Neural progenitor cell (in vitro differentiated cells): ENCODE measurements around the gene NUDT16L1. TPM values are rescaled to one million over a fixed set of nuclear protein-coding genes. Genes with fewer than 3 reads are reported as not detected.

Experiments used
- DNase-seq: peaks from one replicate; pipeline ENCODE4 v3.0.0-alpha.2; 2016; ENCODE audit warnings: low spot score
- H2AFZ ChIP-seq: fragments of 200-600 bp; sonication (generic); replicated peaks from 2 replicates; pipeline ENCODE4 v1.6.1; 2016; ENCODE audit warnings: antibody characterized with exemption
- H3F3A ChIP-seq: fragments of 200-600 bp; sonication (generic); 2 replicates; pipeline ENCODE4 v1.6.1; 2016; ENCODE audit warnings: antibody characterized with exemption, low read depth
- H3K27ac ChIP-seq: fragments of 200-600 bp; sonication (generic); 2 replicates; pipeline ENCODE4 v1.5.1; 2016; ENCODE audit warnings: mild to moderate bottlenecking
- H3K27me3 ChIP-seq: fragments of 200-600 bp; sonication (generic); 2 replicates; pipeline ENCODE4 v1.6.1; 2016; ENCODE audit warnings: mild to moderate bottlenecking, moderate library complexity
- H3K36me3 ChIP-seq: fragments of 200-600 bp; sonication (generic); 2 replicates; pipeline ENCODE4 v1.5.1; 2016
- H3K4me1 ChIP-seq: fragments of 200-600 bp; sonication (generic); 2 replicates; pipeline ENCODE4 v1.6.1; 2016; ENCODE audit warnings: mixed run types
- H3K4me2 ChIP-seq: fragments of 200-600 bp; sonication (generic); 2 replicates; pipeline ENCODE4 v1.6.1; 2016
- H3K4me3 ChIP-seq: fragments of 200-600 bp; sonication (generic); 2 replicates; pipeline ENCODE4 v1.5.1; 2016
- H3K79me2 ChIP-seq: fragments of 200-600 bp; sonication (generic); 2 replicates; pipeline ENCODE4 v1.6.1; 2016; ENCODE audit warnings: low read depth
- H3K9ac ChIP-seq: fragments of 200-600 bp; sonication (generic); 2 replicates; pipeline ENCODE4 v1.6.1; 2016
- H3K9me3 ChIP-seq: fragments of 200-600 bp; sonication (generic); 2 replicates; pipeline ENCODE4 v1.5.1; 2016; ENCODE audit warnings: low read depth
- H4K20me1 ChIP-seq: fragments of 200-600 bp; sonication (generic); 2 replicates; pipeline ENCODE4 v1.6.1; 2016; ENCODE audit warnings: low read depth
- H3K27ac Mint-ChIP-seq: 3 replicates; pipeline ENCODE4 v1.8.0; 2021; ENCODE audit warnings: mixed read lengths
- H3K27me3 Mint-ChIP-seq: 2 replicates; pipeline ENCODE4 v1.8.0; 2022; ENCODE audit warnings: low read depth, mild to moderate bottlenecking, inconsistent platforms, moderate library complexity, mixed read lengths; ENCODE audit not compliant: insufficient read depth
- H3K36me3 Mint-ChIP-seq: 3 replicates; pipeline ENCODE4 v1.8.0; 2021; ENCODE audit warnings: mixed read lengths
- H3K4me1 Mint-ChIP-seq: 3 replicates; pipeline ENCODE4 v1.8.0; 2021; ENCODE audit warnings: mixed read lengths
- H3K4me3 Mint-ChIP-seq: 3 replicates; pipeline ENCODE4 v1.8.0; 2021; ENCODE audit warnings: mild to moderate bottlenecking, moderate library complexity, mixed read lengths
- H3K9me3 Mint-ChIP-seq: 3 replicates; pipeline ENCODE4 v1.8.0; 2020; ENCODE audit warnings: mixed read lengths
- EZH2 ChIP-seq: fragments of 200-600 bp; sonication (generic); IDR thresholded peaks from 2 replicates; pipeline ENCODE4 v1.6.1; 2017; ENCODE audit warnings: antibody characterized with exemption, mild to moderate bottlenecking, moderate library complexity
- EZH2phosphoT487 ChIP-seq: fragments of 200-600 bp; sonication (generic); IDR thresholded peaks from 2 replicates; pipeline ENCODE4 v1.6.1; 2017; ENCODE audit warnings: antibody characterized with exemption
- microRNA-seq: library from miRNA; unstranded; fragments of <30 nt; microRNA quantifications from one replicate; pipeline ENCODE4, GENCODE V29; 2016
- small RNA-seq: library from RNA; depleted of rRNA; stranded (forward); fragments of <200 nt; gene quantifications from one replicate; pipeline ENCODE3, GENCODE V24; 2015
- total RNA-seq: library from RNA; depleted of rRNA; stranded (reverse); fragments of >200 nt; gene quantifications from 2 replicates; pipeline ENCODE4 v1.2.3, GENCODE V29; 2015; ENCODE audit warnings: low replicate concordance
- TF ChIP-seq, protein P1 (sequence below): fragments of 200-600 bp; sonication (generic); IDR thresholded peaks from 2 replicates; pipeline ENCODE4 v1.5.1; 2017; ENCODE audit warnings: antibody characterized with exemption, mild to moderate bottlenecking

Gene NUDT16L1
- total RNA-seq, 1 donor from 2014 or later, result 10.9 TPM

DNA sequence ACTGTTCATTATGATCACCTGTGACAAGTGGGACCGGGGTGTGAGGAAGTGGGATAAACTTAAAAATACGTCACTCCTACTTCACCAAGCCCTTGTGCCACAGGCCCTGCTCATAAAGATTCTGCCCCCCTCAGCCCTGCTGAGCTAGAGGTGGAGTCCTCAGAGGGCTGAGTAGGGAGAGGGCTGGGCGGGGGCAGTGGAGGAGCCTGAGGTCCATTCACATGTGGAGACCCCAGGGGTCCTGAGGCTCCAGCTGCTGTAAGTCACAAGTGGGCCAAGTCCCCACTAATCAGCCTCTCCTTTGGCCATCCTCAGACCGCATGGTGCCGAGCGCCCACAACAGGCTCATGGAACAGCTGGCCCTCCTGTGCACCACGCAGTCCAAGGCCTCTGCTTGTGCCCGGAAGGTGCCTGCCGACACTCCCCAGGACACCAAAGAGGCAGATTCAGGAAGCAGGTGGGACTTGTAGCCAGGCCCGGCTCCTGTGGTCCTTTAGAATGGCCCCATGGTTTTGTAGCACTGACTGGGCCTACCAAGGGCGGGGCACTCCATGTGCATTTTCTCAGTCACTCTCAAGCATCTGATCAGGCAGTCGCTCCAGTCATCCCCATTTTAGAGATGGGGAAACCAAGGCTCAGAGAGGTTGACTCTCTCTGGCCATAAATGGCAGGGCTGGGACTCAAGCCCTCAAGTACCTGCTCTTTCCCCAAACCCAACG lies 51.4 kb downstream of the NUDT16L1 start:
- Histone ChIP-seq H4K20me1 (no peaks in the 10 kb centered on the region), H3K27me3 (no peaks in the 10 kb centered on the region), H3K27ac (no peak overlapping the region), H3K4me1 (peaks cover 20% of the 10 kb centered on the region), H3K4me2 (no peak overlapping the region), H2AFZ (no peak overlapping the region), H3F3A (peaks cover 30% of the 10 kb centered on the region), H3K9me3 (no peaks in the 10 kb centered on the region), H3K79me2 (no peaks in the 10 kb centered on the region), H3K36me3 (no peaks in the 10 kb centered on the region), H3K9ac (no peak overlapping the region), H3K4me3 (no peak overlapping the region)
- Mint-ChIP-seq H3K9me3 (no peaks in the 10 kb centered on the region), H3K27me3 (peaks cover 11% of the 10 kb centered on the region), H3K4me3 (no peak overlapping the region), H3K36me3 (no peaks in the 10 kb centered on the region), H3K27ac (no peak overlapping the region), H3K4me1 (peaks cover 5% of the 10 kb centered on the region)
- no peak for DNase-seq
- TF ChIP-seq, protein P1, sequence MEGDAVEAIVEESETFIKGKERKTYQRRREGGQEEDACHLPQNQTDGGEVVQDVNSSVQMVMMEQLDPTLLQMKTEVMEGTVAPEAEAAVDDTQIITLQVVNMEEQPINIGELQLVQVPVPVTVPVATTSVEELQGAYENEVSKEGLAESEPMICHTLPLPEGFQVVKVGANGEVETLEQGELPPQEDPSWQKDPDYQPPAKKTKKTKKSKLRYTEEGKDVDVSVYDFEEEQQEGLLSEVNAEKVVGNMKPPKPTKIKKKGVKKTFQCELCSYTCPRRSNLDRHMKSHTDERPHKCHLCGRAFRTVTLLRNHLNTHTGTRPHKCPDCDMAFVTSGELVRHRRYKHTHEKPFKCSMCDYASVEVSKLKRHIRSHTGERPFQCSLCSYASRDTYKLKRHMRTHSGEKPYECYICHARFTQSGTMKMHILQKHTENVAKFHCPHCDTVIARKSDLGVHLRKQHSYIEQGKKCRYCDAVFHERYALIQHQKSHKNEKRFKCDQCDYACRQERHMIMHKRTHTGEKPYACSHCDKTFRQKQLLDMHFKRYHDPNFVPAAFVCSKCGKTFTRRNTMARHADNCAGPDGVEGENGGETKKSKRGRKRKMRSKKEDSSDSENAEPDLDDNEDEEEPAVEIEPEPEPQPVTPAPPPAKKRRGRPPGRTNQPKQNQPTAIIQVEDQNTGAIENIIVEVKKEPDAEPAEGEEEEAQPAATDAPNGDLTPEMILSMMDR, result no peak
- TF ChIP-seq EZH2phosphoT487 (no peak), EZH2 (no peak)

- Mint-ChIP-seq H3K27me3 (peaks cover 10% of the 10 kb centered on the region), H3K4me1 (peaks cover 5% of the 10 kb centered on the region), H3K9me3 (no peaks in the 10 kb centered on the region), H3K36me3 (no peaks in the 10 kb centered on the region), H3K4me3 (no peak overlapping the region), H3K27ac (no peak overlapping the region)
- H2AFZ ChIP-seq, result no peak overlapping the region
- no peak for TF ChIP-seq EZH2phosphoT487
- TF ChIP-seq, protein P1, result no peak
- no peak for DNase-seq
- H3F3A ChIP-seq, result peaks cover 30% of the 10 kb centered on the region
- H3K4me2 ChIP-seq, result no peak overlapping the region
- H3K27ac ChIP-seq, result no peak overlapping the region
- H3K9me3 ChIP-seq, result no peaks in the 10 kb centered on the region
- H3K4me1 ChIP-seq, result peaks cover 20% of the 10 kb centered on the region
- no peak overlapping the region for H3K9ac ChIP-seq
- no peaks in the 10 kb centered on the region for H3K36me3 ChIP-seq
- no peaks in the 10 kb centered on the region for H3K79me2 ChIP-seq
- no peaks in the 10 kb centered on the region for H4K20me1 ChIP-seq
- H3K27me3 ChIP-seq, result no peaks in the 10 kb centered on the region
- H3K4me3 ChIP-seq, result no peak overlapping the region
Measured at GRCh38 chr16:4745274-4745569, 51.9 kb downstream of the NUDT16L1 start.

Small RNAs within 50 kb of the gene (microRNA-seq; reads per million reads assigned to microRNA genes)
- not detected for gene MIR6769A

Small RNAs within 50 kb of the gene (small RNA-seq; reads per million reads assigned to genes)
- not detected for gene MIR6769A

Other genes with a start within 250 kb of the NUDT16L1 start
- 47.1 and 69.1 TPM in 2 replicates for gene NMRAL1, start 218.9 kb upstream of the NUDT16L1 start, total RNA-seq
- 11.5 and 20.3 TPM in 2 replicates for gene HMOX2, start 217.2 kb upstream of the NUDT16L1 start, total RNA-seq
- gene CDIP1, start 154.8 kb upstream of the NUDT16L1 start, total RNA-seq, result 13.1 and 32.6 TPM in 2 replicates
- gene C16orf96, start 137.2 kb upstream of the NUDT16L1 start, total RNA-seq, result 0.11 and 0.99 TPM in 2 replicates
- 0.97 and 11.9 TPM in 2 replicates for gene UBALD1, start 78.7 kb upstream of the NUDT16L1 start, total RNA-seq
- 17.5 and 22.4 TPM in 2 replicates for gene MGRN1, start 68.7 kb upstream of the NUDT16L1 start, total RNA-seq
- 20.6 and 32.7 TPM in 2 replicates for gene ANKS3, start 40.7 kb downstream of the NUDT16L1 start, total RNA-seq
- not detected in 2 replicates for gene DNAAF8, start 41.0 kb downstream of the NUDT16L1 start, total RNA-seq
- 4.2 and 17.9 TPM in 2 replicates for gene ZNF500, start 73.6 kb downstream of the NUDT16L1 start, total RNA-seq
- not detected in 2 replicates for gene SEPTIN12, start 94.8 kb downstream of the NUDT16L1 start, total RNA-seq
- gene SMIM22, start 101.8 kb downstream of the NUDT16L1 start, total RNA-seq, result not detected in 2 replicates
- 22.2 and 49.3 TPM in 2 replicates for gene ROGDI, start 109.1 kb downstream of the NUDT16L1 start, total RNA-seq
- 53.0 and 57.0 TPM in 2 replicates for gene GLYR1, start 153.7 kb downstream of the NUDT16L1 start, total RNA-seq
- gene UBN1, start 153.9 kb downstream of the NUDT16L1 start, total RNA-seq, result 28.4 and 32.7 TPM in 2 replicates
- 1.0 and 2.8 TPM in 2 replicates for gene PPL, start 243.6 kb downstream of the NUDT16L1 start, total RNA-seq